ENCODE measurements around the gene VWA8. TPM values are rescaled to one million over a fixed set of nuclear protein-coding genes. Genes with fewer than 3 reads are reported as not detected.

VWA8 gene
- total and polyA plus RNA-seq, 4 donors: 7.1 to 50.3 (median 12.4) TPM

- H3K27me3 ChIP-seq (ENCODE audit: control insufficient read depth in 4 of 4, insufficient read depth in 4 of 4, low read length in 3 of 4): no peaks in the 10 kb centered on the region
- H3K36me3 ChIP-seq (ENCODE audit: control insufficient read depth in 4 of 4, insufficient read depth in 3 of 4, low read depth in 1 of 4, low read length in 3 of 4): peaks cover 2 to 55% (median 51%) of the 10 kb centered on the region in 4 donors
- DNase-seq (ENCODE audit: low spot score): no peak
- TF ChIP-seq SP1 (IDR thresholded peaks at IDR 0.05) (no peak), NR2F2 (IDR thresholded peaks at IDR 0.05) (no peak), TAF1 (conservative IDR thresholded peaks at IDR 0.05) (no peak), JUND (IDR thresholded peaks at IDR 0.05) (no peak), YY1 (IDR thresholded peaks at IDR 0.05) (no peak), CTCF (IDR thresholded peaks at IDR 0.05; ENCODE audit: low read depth, low read length, missing input control) (no peak), FOXA2 (IDR thresholded peaks at IDR 0.05) (no peak), ZBTB33 (IDR thresholded peaks at IDR 0.05) (no peak), EGR1 (IDR thresholded peaks at IDR 0.05; ENCODE audit: low read depth in 2 of 2) (no peak), HNF4A (conservative IDR thresholded peaks at IDR 0.05) (no peak), FOXA1 (IDR thresholded peaks at IDR 0.05) (no peak)
- TF ChIP-seq, protein P1, sequence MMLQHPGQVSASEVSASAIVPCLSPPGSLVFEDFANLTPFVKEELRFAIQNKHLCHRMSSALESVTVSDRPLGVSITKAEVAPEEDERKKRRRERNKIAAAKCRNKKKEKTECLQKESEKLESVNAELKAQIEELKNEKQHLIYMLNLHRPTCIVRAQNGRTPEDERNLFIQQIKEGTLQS (IDR thresholded peaks at IDR 0.05): no peak
- H3K9ac ChIP-seq (ENCODE audit: low read depth in 1 of 2, low read length in 2 of 2): no peak overlapping the region
- WGBS: 96% methylated on average over 4 of the region's 4 CpGs
- no peaks in the 10 kb centered on the region for H3K9me3 ChIP-seq (ENCODE audit: control insufficient read depth in 4 of 4, low read length in 3 of 4)
- no peaks in the 10 kb centered on the region for H3K4me1 ChIP-seq (ENCODE audit: control insufficient read depth in 4 of 4, insufficient read depth in 4 of 4, low read length in 3 of 4)
- no peak overlapping the region for H3K27ac ChIP-seq (ENCODE audit: low read depth in 1 of 2, low read length in 2 of 2)
- no peak overlapping the region for H3K4me3 ChIP-seq (ENCODE audit: low read depth in 1 of 3, low read length in 3 of 3)
These were observed 351.1 kb downstream of the VWA8 start for GRCh38 chr13:41609828-41610227.

DNA sequence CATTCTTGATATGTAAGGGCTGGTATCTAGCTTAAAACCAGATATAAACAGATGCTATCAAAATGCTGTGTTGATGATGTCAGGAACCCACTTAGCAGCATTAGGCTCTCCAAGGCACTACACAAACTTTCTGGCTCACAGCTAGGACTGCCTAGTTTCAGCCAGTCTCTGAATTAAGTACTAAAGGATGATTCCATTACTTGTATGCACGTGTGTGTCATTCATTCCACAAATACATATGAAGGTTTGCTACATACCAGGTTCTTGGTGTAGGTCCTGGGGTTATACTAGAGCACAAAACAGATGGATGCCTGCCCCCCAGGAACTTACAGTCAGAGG is 352.1 kb downstream of the VWA8 start:
- no peaks in the 10 kb centered on the region for H3K27me3 ChIP-seq (ENCODE audit: control insufficient read depth in 4 of 4, insufficient read depth in 4 of 4, low read length in 3 of 4)
- no peak overlapping the region for H3K4me3 ChIP-seq (ENCODE audit: low read depth in 1 of 3, low read length in 3 of 3)
- 91% methylated on average over 1 of the region's 1 CpG for WGBS
- DNase-seq (ENCODE audit: low spot score): no peak
- no peak overlapping the region for H3K27ac ChIP-seq (ENCODE audit: low read depth in 1 of 2, low read length in 2 of 2)
- TF ChIP-seq JUND (IDR thresholded peaks at IDR 0.05): no peak
- TF ChIP-seq, protein P1 (IDR thresholded peaks at IDR 0.05): no peak
- TF ChIP-seq EGR1 (IDR thresholded peaks at IDR 0.05; ENCODE audit: low read depth in 2 of 2): no peak
- no peak for TF ChIP-seq REST (IDR thresholded peaks at IDR 0.05)
- no peak for TF ChIP-seq FOXA2 (IDR thresholded peaks at IDR 0.05)
- TF ChIP-seq HNF4G (IDR thresholded peaks at IDR 0.05): no peak
- TF ChIP-seq GABPA (IDR thresholded peaks at IDR 0.05 in 1 of 2, conservative IDR thresholded peaks at IDR 0.05 in 1 of 2): no peak
- no peak for TF ChIP-seq SP1 (IDR thresholded peaks at IDR 0.05)
- no peaks in the 10 kb centered on the region for H3K4me1 ChIP-seq (ENCODE audit: control insufficient read depth in 4 of 4, insufficient read depth in 4 of 4, low read length in 3 of 4)
- no peak overlapping the region for H3K9ac ChIP-seq (ENCODE audit: low read depth in 1 of 2, low read length in 2 of 2)
- no peaks in the 10 kb centered on the region for H3K9me3 ChIP-seq (ENCODE audit: control insufficient read depth in 4 of 4, low read length in 3 of 4)
- peaks cover 3 to 51% (median 46%) of the 10 kb centered on the region in 4 donors for H3K36me3 ChIP-seq (ENCODE audit: control insufficient read depth in 4 of 4, insufficient read depth in 3 of 4, low read depth in 1 of 4, low read length in 3 of 4)
